Activated CD8-positive, alpha-beta memory T cell treated with anti-CD3 and anti-CD28 coated beads for 36 hours (primary cell): ENCODE data around the gene TRAFD1. TPM values are rescaled to one million over a fixed set of nuclear protein-coding genes. Genes with fewer than 3 reads are reported as not detected.
"Not testable (repeated sequence)": the region's sequence is repeated elsewhere in the genome, so short reads cannot be mapped to it uniquely, and the experiment has no call there.

Experiments used
- CTCF ChIA-PET: fragments of 350-600 bp; sonication (Branson Sonifier 250); formaldehyde crosslinking; loops from one replicate; lab custom pipeline; 2021; ENCODE audit warnings: antibody characterized with exemption; lab: Charles Lee
- POLR2A ChIA-PET: fragments of 350-600 bp; sonication (Branson Sonifier 250); formaldehyde crosslinking; loops from one replicate; lab custom pipeline; 2021; ENCODE audit warnings: antibody characterized with exemption; lab: Charles Lee
- total RNA-seq, 2 experiments: library from RNA; stranded (reverse); gene quantifications; one replicate each; pipeline ENCODE4 v1.2.3, GENCODE V29; 2021

Gene TRAFD1, protein sequence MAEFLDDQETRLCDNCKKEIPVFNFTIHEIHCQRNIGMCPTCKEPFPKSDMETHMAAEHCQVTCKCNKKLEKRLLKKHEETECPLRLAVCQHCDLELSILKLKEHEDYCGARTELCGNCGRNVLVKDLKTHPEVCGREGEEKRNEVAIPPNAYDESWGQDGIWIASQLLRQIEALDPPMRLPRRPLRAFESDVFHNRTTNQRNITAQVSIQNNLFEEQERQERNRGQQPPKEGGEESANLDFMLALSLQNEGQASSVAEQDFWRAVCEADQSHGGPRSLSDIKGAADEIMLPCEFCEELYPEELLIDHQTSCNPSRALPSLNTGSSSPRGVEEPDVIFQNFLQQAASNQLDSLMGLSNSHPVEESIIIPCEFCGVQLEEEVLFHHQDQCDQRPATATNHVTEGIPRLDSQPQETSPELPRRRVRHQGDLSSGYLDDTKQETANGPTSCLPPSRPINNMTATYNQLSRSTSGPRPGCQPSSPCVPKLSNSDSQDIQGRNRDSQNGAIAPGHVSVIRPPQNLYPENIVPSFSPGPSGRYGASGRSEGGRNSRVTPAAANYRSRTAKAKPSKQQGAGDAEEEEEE
- 10 to 100 TPM; 28.3 to 28.5 TPM for total RNA-seq

DNA sequence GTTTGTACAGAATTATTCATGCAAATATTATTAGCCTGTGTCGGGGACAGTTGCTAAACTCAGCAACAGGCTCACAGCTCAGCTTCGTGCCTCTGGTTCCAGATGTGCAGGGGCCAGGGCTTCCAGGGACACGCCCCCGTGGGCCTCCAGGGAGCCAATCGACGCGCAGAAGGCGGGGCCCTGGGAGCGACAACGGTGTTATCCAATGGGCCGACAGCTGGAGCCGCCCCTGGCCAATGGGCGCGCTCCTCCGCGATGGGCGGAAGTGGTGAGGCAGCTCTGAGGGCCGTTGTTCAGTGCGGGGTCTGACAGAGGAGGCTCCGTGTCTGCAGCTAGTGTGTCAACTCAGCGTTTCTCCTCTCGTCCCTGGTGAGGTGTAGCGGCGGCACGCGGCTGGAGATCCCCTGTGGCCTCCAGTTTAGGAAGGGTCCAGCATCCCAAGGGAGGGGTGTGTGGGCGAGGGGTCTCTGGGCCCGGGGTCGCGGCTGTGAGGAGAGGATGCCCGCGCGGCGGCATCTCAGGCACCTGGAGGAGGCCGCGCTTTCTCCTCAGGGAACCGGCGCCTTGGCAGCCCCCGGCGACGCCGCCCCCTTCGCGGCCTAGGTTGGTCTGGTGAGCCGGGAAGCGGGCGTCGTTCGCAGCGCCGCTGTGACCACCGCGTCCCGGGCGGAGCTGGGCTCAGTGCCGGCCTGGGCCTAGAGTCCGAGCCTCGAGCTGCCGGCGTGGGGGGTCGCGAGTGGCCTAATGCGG lies at the start of gene TRAFD1:
Gene TRAFD1 (plus strand): TSS at position 311 of the 750 bp plus-strand sequence. CDS start 4,963 bp downstream, outside the sequence.
- ChIA-PET CTCF (interaction anchor here (1.0 to 3.2 kb wide), 3 partner anchors 16 to 49 kb away, joined by 3 to 12 read pairs (median 5); partner anchors contain the start of gene NAA25), POLR2A (interaction anchor here (0.6 to 2.5 kb wide), 12 partner anchors 16 to 1562 kb away, joined by 3 to 16 read pairs (median 4); partner anchors contain the start of gene ERP29)

DNA sequence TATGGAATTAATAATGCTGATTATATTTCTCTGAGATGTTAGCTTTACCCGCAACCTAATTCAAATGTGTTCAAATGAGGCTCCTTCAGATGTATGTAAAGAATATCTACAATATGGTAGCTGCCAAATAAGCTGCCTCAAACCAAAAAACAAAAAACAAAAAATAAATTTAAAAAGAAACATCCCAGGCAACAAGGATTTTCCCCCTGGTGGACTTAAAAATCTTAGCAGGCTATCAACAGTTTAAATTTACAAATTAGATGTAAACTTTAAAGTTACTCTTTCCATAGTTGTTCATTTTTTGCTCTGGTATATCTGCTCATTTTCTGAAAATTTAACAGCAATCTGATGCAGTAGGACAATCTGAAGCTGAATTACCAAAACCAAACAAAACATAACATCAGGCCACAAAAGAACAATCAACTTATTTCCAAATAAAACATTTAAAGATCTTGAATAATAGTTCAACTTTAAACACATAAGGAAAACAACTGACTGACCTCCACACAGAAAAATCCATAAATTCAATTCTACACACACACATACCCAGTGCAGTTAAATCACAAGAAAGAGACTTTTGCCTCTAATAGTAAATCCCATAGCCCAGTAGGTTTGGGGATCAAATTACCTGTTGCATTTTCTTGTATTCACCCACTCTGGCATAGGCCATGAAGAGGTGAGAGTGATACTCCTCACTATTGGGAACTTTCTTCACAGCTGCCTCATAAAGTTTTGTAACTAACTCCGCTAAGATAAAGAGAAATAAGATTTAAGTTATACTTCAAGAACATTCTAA lies 38.1 kb upstream of the TRAFD1 start:
- ChIA-PET CTCF (no interaction called here), POLR2A (interaction anchor here (0.6 kb wide), 1 partner anchor 22 kb away, joined by 3 read pairs; no protein-coding TSS in a partner anchor)

DNA sequence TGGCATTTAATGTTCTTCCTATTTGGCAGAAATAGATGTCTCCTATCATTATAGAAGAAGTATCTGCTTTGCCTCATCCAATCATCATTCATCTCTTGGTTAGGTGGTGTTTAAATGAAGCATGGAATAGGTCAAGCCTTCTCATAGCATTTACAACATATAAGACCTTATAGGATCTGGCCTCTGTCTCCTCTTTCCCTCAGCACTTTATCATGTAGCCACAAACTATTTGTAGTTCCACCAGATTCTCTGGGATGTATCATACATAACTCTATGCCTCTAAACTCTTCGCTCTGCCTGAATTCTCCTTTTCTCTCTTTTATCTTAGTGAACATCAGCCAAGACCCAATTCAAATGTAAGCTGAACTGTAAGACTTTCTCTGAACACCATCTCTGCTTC lies 37.5 kb upstream of the TRAFD1 start:
- ChIA-PET CTCF (no interaction called here), POLR2A (no interaction called here)

DNA sequence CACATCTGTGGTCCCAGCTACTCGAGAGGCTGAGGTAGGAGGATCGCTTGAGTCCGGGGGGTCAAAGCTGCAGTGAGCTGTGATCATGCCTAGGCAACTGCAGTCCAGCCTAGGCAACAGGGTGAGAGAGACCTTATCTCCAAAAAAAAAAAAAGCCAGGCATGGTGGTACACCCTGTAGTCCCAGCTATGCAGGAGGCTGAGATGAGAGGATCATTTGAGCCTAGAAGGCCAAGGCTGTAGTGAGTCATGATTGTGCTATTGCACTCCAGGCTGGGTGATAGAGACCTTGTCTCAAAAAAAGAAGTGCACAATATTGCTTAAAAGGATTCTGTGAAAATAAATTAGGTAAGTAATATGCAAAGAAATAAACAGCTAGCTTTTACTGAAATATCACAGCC lies 33.8 kb upstream of the TRAFD1 start:
- ChIA-PET CTCF (no interaction called here), POLR2A (no interaction called here)

DNA sequence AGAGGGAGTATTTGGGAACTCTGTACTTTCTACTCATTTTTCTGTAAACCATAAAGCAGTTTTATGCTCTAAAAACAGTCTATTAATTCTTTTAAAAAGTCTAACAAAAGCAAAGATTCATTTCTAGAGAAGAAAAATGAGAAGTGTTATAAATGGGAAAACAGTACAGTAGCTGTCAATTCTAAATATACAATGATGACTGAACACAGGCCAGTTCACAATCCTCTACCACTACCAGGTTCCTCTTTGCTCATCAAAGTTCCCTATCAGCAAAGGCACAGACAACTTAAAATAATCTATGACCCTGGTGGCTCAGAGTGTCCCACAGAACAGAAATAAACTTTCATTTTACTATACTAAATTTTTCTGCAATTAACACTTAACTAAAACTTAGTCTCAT lies 29.3 kb upstream of the TRAFD1 start:
- CTCF ChIA-PET, result interaction anchor here (0.5 kb wide), 1 partner anchor 152 kb away, joined by 4 read pairs; no protein-coding TSS in a partner anchor

DNA sequence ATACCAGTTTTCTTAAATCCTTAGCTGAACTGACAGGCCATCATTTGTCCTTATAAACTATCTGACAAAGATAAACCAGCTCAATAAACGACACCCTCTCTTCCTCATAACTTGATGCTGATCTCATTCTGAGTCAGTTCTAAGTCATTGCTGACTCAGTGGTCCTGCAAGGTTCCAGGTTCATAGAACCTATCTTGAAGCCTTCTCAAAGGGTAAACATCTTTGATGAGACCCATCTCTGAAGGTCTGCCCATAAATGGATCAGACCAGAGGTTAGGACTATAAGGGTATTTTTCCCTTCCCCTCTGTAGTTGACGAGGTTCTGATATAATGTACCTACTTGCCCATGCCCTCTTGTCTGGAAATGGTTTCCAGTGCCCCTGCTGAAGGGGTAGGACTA lies 28.7 kb upstream of the TRAFD1 start:
- ChIA-PET POLR2A (interaction anchor here (1.0 to 1.9 kb wide), 4 partner anchors 11 to 21 kb away, joined by 3 to 16 read pairs (median 6); partner anchors contain the start of gene NAA25), CTCF (interaction anchor here (1.0 kb wide), 1 partner anchor 10 kb away, joined by 5 read pairs; no protein-coding TSS in a partner anchor)

More for the DNA sequence above, 29.3 kb upstream of the TRAFD1 start:
- POLR2A ChIA-PET, result interaction anchor here (0.7 to 1.9 kb wide), 5 partner anchors 11 to 34 kb away, joined by 3 to 16 read pairs (median 4); partner anchors contain the start of gene NAA25

DNA sequence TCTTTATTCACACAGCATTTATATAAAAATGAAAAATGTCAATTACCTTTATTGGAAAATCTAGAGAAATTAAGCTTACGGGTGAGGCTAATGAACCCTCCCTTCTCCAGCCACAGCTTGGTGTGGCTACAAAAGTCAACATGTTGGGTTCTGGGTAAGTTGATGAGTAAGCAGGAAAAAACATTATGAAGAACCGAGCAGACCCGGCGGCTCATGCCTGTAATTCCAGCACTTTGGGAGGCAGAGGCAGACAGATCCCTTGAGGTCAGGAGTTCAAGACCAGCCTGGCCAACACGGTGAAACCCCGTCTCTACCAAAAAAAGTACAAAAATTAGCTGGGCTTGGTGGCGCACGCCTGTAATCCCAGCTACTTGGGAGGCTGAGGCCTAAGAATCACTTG lies 27.7 kb upstream of the TRAFD1 start:
- CTCF ChIA-PET, result interaction anchor here (0.7 to 1.8 kb wide), 5 partner anchors 9 to 88 kb away, joined by 3 to 5 read pairs (median 5); partner anchors contain the start of genes ERP29 and TMEM116

DNA sequence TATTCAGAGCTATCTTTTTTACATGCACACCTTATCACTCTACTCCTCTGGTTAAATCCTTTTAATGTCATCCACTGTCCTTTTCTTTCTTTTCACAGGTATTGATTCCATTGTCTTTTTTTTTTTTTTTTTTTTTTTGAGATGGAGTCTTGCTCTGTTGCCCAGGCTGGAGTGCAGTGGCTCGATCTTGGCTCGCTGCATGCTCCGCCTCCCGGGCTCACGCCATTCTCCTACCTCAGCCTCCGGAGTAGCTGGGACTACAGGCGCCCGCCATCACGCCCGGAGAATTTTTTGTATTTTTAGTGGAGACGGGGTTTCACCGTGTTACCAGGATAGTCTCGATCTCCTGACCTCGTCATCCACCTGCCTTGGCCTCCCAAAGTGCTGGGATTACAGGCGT lies 24.9 kb upstream of the TRAFD1 start:
- POLR2A ChIA-PET, result interaction anchor here (0.7 kb wide), 2 partner anchors 25 to 52 kb away, joined by 8 to 10 read pairs; partner anchors contain the start of gene TRAFD1
- CTCF ChIA-PET, result not testable (repeated sequence)

More for the DNA sequence above, 27.7 kb upstream of the TRAFD1 start:
- POLR2A ChIA-PET, result interaction anchor here (0.7 to 1.9 kb wide), 5 partner anchors 10 to 29 kb away, joined by 3 to 16 read pairs (median 5); partner anchors contain the start of gene TRAFD1

DNA sequence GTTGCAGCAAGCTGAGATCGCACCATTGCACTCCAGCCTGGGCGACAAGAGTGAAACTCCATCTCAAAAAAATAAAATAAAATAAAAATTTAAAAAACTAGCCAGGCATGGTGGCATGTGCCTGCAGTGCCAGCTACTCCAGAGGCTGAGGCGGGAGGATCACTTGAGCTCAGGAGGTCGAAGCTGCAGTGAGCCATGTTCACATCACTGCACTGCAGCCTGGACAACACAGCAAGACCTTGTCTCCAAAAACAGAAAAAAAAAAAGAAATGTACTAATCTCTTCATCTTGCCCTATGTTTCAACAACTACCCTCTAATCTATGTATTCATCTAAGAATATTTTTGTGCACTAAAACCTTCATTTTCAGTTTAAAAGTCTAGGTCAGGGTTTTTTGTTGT lies 23.2 kb upstream of the TRAFD1 start:
- POLR2A ChIA-PET, result interaction anchor here (0.7 to 0.8 kb wide), 2 partner anchors 24 to 261 kb away, joined by 4 read pairs; no protein-coding TSS in a partner anchor
- CTCF ChIA-PET, result no interaction called here

DNA sequence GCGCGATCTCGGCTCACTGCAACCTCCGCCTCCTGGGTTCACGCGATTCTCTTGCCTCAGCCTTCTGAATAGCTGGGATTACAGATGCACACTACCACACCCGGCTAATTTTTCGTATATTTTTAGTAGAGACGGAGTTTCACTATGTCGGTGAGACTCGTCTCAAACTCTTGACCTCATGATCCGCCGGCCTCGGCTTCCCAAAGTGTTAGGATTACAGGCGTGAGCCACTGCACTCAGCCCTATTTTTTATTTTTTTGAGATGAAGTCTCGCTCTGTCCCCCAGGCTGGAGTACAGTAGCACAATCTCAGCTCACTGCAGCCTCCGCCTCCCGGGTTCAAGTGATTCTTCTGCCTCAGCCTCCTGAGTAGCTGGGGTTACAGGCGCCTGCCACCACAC lies 22.6 kb upstream of the TRAFD1 start:
- CTCF ChIA-PET, result not testable (repeated sequence)
- POLR2A ChIA-PET, result interaction anchor here (0.7 kb wide), 1 partner anchor 262 kb away, joined by 4 read pairs; no protein-coding TSS in a partner anchor

DNA sequence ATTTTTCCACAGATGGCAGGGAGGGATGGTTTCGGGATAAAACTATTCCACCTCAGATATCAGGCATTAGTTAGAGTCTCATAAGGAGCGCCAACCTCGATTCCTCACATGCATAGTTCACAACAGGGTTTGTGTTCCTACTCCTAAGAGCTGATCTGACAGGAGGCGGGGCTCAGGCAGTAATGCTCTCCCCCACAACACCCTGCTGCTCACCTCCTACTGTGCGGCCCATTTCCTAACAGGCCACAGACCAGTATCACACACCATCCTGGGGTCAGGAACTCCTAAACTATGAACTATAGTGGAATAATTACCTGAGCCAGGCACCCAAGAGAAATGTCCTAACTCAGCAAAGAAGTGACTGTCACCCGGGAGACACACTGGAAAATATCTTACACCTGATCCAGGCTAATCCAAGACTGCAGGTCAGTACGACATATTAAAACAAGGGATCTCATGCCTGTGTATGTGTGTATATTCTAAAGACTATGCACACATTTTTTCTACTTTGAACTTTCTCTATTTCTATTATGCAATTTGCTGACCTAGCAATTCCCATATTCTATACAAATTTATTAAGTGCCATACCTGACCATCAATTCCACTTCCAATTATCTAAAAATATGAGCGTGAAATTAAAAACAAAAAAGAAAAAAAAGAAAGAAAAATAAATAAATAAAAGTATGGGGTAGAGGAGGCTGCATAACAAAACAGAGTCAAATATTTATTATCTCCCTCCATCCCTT lies 21.4 kb upstream of the TRAFD1 start:
- ChIA-PET POLR2A (no interaction called here), CTCF (no interaction called here)

DNA sequence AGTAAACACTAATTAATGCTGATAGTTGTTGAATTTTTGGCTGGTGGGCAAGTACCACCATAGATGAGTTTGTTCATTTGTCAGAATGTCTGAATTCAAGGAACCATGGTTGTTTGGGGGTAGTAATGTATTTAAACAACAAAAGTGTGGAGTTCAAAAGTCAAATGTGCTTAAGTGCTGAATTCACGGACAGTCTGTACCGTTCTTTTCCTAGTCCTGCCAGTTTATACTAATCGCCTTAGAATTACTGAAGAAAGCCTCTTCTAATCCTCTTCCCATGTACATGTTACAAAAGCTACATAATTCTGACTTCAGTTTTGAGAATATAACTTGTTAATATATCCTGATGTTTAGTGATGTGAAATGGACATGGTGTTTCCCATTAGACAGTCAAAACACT lies 19.5 kb upstream of the TRAFD1 start:
- POLR2A ChIA-PET, result no interaction called here

DNA sequence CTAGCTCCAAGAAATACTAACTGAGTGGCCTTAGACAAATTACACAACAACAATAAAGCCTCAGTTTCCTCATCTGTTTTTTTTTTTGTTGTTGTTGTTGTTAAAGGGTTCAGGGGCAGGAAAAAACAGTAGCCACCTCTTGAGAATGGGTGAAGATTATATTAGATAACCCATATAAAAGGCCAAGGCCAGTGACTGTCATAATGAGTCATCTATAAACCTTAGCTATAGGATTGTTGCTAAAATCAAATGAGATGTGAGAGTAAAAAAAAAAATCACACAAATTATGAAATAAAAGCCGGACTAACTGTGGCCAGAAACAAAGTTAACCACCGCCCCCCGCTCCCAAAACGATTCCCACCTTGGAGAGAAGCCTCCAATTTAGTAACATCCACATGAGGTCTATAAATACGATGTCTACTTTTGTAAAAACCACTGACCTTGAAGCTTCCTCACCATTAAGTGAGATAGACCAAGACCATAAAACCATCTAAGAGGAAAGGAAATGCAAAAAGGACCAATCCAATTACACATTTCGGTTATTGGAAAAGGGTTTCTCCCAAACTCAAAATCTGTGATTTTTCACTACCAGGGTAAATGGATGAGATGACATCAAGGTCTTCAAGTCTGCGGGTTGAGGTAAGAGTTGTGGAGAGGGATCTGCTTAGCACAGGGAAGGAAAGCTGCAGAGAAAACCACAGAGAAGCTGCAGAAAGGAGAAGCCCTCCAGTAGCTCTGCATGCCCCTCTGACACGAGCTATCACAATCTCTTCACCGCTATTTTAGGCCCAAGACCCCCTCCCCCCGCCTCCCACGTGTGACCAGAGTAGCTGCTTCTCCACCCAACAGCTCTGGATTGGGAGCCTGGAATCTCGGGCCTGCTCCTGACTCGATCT lies 17.8 kb upstream of the TRAFD1 start:
- POLR2A ChIA-PET, result interaction anchor here (1.0 to 1.7 kb wide), 4 partner anchors 11 to 94 kb away, joined by 5 to 16 read pairs (median 12); partner anchors contain the start of genes ERP29, TMEM116 and TRAFD1

More for the DNA sequence above, 19.5 kb upstream of the TRAFD1 start:
- CTCF ChIA-PET, result interaction anchor here (0.9 to 2.8 kb wide), 5 partner anchors 9 to 281 kb away, joined by 3 to 12 read pairs (median 5); partner anchors contain the start of gene TRAFD1

DNA sequence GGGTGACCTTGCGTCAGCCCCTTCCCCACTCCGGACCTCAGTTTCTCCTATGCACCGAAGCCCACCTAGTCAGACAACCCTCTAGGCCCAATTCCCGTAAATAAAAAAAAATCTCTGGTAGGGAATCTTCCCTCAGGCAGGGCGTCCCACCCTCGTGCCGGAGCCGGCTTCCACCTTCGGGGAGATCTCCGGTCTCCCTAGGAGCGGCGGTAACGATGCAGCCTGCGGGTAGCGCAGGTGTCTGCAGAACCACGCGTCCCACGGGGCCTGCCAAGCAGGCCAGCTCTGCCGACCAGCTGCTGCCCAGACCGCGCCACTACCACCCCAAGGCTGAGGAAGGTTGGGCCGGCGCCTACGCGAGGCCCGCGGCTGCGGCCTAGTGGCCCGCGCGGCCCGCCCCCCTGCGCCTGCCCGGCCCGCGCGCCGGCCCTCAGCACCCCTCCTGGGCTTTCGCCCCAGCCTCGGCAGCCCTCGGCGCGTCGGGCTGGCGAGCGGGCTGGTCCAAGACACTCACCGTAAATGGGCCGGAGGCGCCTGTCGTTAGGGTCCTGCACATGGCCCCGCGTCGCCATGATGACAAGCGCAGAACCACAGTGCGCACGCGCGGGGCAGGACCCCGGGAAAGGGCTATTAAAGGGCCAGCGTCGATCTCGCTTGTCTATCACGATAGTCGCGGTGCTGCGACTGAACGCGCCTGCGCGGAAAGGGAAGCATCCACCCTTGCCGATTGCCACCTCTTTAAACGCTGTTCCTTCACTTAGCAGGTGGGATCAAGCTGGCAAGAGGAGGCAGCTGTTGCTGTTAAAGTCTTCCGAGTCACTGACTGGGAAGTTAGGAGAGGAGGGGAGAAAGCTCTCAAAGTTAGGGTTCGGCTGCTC lies 16.9 kb upstream of the TRAFD1 start, which contains the start of gene NAA25:
Gene NAA25 (minus strand): TSS at position 582 of the 878 bp plus-strand sequence. CDS start 10 bp downstream, at position 572.
- CTCF ChIA-PET, result interaction anchor here (0.8 to 2.8 kb wide), 4 partner anchors 17 to 279 kb away, joined by 3 to 12 read pairs (median 5); partner anchors contain the start of gene TRAFD1
- POLR2A ChIA-PET, result interaction anchor here (0.6 to 1.7 kb wide), 12 partner anchors 11 to 301 kb away, joined by 3 to 16 read pairs (median 7); partner anchors contain the start of genes ERP29, RPL6, TMEM116 and TRAFD1

More for the DNA sequence above, 17.8 kb upstream of the TRAFD1 start:
- CTCF ChIA-PET, result interaction anchor here (1.2 to 2.8 kb wide), 5 partner anchors 10 to 279 kb away, joined by 3 to 12 read pairs (median 5); partner anchors contain the start of gene TRAFD1
